Gastroesophageal sphincter (tissue), 4 donors: ENCODE data around the gene GCSAM. TPM values are rescaled to one million over a fixed set of nuclear protein-coding genes. Genes with fewer than 3 reads are reported as not detected.

ENCODE experiments used
- ATAC-seq: fragments of 150-250 bp; one replicate; pipeline ENCODE4 v1.9.1; 2016; ENCODE audit warnings: mild to moderate bottlenecking, moderate library complexity
- H3K27ac ChIP-seq, 4 donors: fragments of 200-600 bp; sonication (generic) in 3 of 4; 1 replicate in 3 of 4; 2 replicates in 1 of 4; pipeline ENCODE4 v1.5.1; 2016 to 2019
- H3K27me3 ChIP-seq: fragments of 200-600 bp; sonication (generic); one replicate; pipeline ENCODE4 v1.5.1; 2019
- H3K36me3 ChIP-seq, 2 donors: fragments of 200-600 bp; sonication (generic); one replicate each; pipeline ENCODE4 v1.5.1; 2019; ENCODE audit warnings: control low read depth in 1 of 2
- H3K4me1 ChIP-seq, 3 donors: fragments of 200-600 bp; sonication (generic); 1 replicate in 2 of 3; 2 replicates in 1 of 3; pipeline ENCODE4 v1.5.1; 2016 to 2019; ENCODE audit warnings: control low read depth in 2 of 3
- H3K4me3 ChIP-seq, 2 donors: fragments of 200-600 bp; sonication (generic); one replicate each; pipeline ENCODE4 v1.5.1; 2019; ENCODE audit warnings: mild to moderate bottlenecking in 1 of 2, moderate library complexity in 1 of 2
- H3K9me3 ChIP-seq, 3 donors: fragments of 200-600 bp; sonication (generic); one replicate each; pipeline ENCODE4 v1.5.1; 2017 to 2019; ENCODE audit warnings: control low read depth in 2 of 3
- CTCF ChIP-seq, 4 experiments: fragments of 200-600 bp in 2 of 4; fragments of 450-650 bp in 2 of 4; sonication (generic) in 1 of 4; IDR thresholded peaks; one replicate each; pipeline ENCODE4 v1.5.1; 2017 to 2019; ENCODE audit warnings: antibody characterized with exemption in 4 of 4, mild to moderate bottlenecking in 2 of 4, moderate library complexity in 2 of 4
- EP300 ChIP-seq: sonication (generic); formaldehyde crosslinking; IDR thresholded peaks from one replicate; pipeline ENCODE4 v1.6.1; 2017; ENCODE audit warnings: antibody characterized with exemption, mild to moderate bottlenecking
- POLR2A ChIP-seq, 2 donors: fragments of 450-650 bp; IDR thresholded peaks; one replicate each; pipeline ENCODE4 v1.6.1; 2017; ENCODE audit warnings: antibody characterized with exemption in 2 of 2, mild to moderate bottlenecking in 2 of 2, moderate library complexity in 1 of 2
- POLR2AphosphoS5 ChIP-seq: sonication (generic); formaldehyde crosslinking; IDR thresholded peaks from one replicate; pipeline ENCODE4 v1.6.1; 2017; ENCODE audit warnings: antibody characterized with exemption
- WGBS, 2 donors: methylation state at CpG; one replicate each; pipeline ENCODE4 v1.1.5; 2018; ENCODE audit warnings: low coverage in 1 of 2; 5-methylcytosine and 5-hydroxymethylcytosine counted together
- total RNA-seq, 4 donors: library from RNA; depleted of rRNA; stranded (reverse); fragments of >200 nt; gene quantifications; one replicate each; pipeline ENCODE4 v1.1.0, GENCODE V29; 2016

Gene GCSAM
- total RNA-seq, 4 donors from 2014 or later: 0.42 TPM; not detected in 3

DNA sequence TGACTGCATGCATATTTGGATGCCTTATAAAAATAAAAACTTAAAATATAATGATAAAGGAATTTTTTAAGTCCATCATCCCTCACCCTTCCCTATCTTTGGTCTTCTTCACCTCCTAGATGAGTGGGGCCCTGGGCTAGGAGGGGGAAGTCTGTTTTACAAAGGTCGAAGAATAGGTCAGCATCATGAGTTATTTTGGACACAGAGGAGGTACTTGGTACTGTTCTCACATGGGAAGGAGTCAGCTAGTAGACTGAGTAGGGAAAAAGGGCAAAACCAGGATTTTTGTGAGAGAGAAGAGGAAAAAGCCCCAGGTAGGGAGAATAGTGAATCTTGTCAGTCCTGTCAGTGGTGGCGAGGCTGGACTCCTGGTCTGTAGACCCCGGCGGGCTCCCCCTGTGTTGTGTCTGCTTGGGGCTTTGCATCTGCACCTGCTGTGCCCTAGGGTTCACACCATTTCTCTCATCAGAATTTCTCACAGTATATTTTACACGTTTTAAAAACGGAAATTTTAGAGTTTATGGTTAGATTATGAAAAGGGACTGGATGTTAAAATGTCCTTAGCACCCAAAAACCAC, 17.2 kb downstream of the GCSAM start:
- Histone ChIP-seq H3K36me3 (no peaks in the 10 kb centered on the region), H3K9me3 (no peaks in the 10 kb centered on the region), H3K27me3 (no peaks in the 10 kb centered on the region), H3K4me1 (no peaks in the 10 kb centered on the region), H3K27ac (no peak overlapping the region), H3K4me3 (no peak overlapping the region)
- 75 to 92% methylated on average over 6 of the region's 6 CpGs for WGBS, 2 donors
- ATAC-seq: no peak
- TF ChIP-seq CTCF (IDR thresholded peaks at IDR 0.05): no peak
- no peak for TF ChIP-seq EP300
- TF ChIP-seq POLR2A (IDR thresholded peaks at IDR 0.05): no peak
- no peak for TF ChIP-seq POLR2AphosphoS5

DNA sequence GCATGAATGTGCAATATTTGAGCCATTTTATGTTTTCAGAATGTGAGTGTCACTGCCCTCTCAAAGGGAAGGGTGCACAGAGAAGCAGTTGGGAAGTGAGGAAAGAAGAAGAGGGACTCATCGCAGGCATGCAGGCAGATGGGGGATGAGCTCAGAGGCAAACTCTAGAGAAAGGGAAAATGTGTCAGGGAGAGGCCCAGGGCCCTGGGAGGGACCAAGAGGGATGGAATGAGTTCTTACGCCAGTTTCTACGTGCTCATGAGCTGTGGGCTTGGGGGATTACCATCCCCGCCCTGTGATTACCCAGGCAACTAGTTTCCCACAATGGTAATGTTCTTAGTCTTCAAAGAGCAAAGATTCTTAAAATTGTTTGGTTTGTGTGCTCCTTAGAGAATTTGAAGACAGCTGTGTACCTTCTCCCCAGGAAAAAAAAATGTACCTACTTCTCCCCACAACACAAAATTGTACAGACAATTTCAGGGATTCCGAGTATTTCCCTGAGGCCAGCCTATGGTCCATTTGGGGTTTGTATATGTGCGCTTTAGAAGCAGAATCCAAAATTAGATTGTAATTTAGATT, 17.8 kb downstream of the GCSAM start:
- WGBS, 2 donors: 85 to 86% methylated on average over 5 of the region's 6 CpGs
- no peak overlapping the region for H3K4me3 ChIP-seq
- H3K27ac ChIP-seq: no peak overlapping the region
- H3K36me3 ChIP-seq: no peaks in the 10 kb centered on the region
- ATAC-seq: no peak
- no peaks in the 10 kb centered on the region for H3K4me1 ChIP-seq
- TF ChIP-seq POLR2AphosphoS5 (no peak), CTCF (IDR thresholded peaks at IDR 0.05) (no peak), EP300 (no peak), POLR2A (IDR thresholded peaks at IDR 0.05) (no peak)
- no peaks in the 10 kb centered on the region for H3K9me3 ChIP-seq
- H3K27me3 ChIP-seq: no peaks in the 10 kb centered on the region

GRCh38 chr3:112114576-112115160, 18.4 kb downstream of the GCSAM start:
- WGBS, 2 donors: 88 to 97% methylated on average over 3 to 5 of the region's 6 CpGs
- no peak for ATAC-seq

GRCh38 chr3:112111785-112112402, 21.2 kb downstream of the GCSAM start:
- no peak overlapping the region for H3K27ac ChIP-seq
- H3K9me3 ChIP-seq: no peaks in the 10 kb centered on the region
- H3K4me3 ChIP-seq: no peak overlapping the region
- 39% methylated on average over 3 of the region's 3 CpGs; no CpG with 5 or more reads in 1 of the 2 donors for WGBS, 2 donors
- H3K27me3 ChIP-seq: no peaks in the 10 kb centered on the region
- no peak for ATAC-seq
- no peak for TF ChIP-seq EP300
- TF ChIP-seq CTCF (IDR thresholded peaks at IDR 0.05): peak in 3 of 4 experiments; percentile 22 to 59 (median 24)
- no peaks in the 10 kb centered on the region for H3K36me3 ChIP-seq
- H3K4me1 ChIP-seq: no peaks in the 10 kb centered on the region

More at GRCh38 chr3:112114576-112115160, 18.4 kb downstream of the GCSAM start:
- no peaks in the 10 kb centered on the region for H3K4me1 ChIP-seq
- H3K9me3 ChIP-seq: no peaks in the 10 kb centered on the region
- H3K36me3 ChIP-seq: no peaks in the 10 kb centered on the region
- H3K27ac ChIP-seq: no peak overlapping the region
- no peaks in the 10 kb centered on the region for H3K27me3 ChIP-seq
- no peak overlapping the region for H3K4me3 ChIP-seq
- TF ChIP-seq CTCF (IDR thresholded peaks at IDR 0.05): no peak
- TF ChIP-seq EP300: no peak
- TF ChIP-seq POLR2A (IDR thresholded peaks at IDR 0.05): no peak
- TF ChIP-seq POLR2AphosphoS5: no peak
